Gastrocnemius medialis (tissue), 4 donors: ENCODE data around the gene F13B.

Experiments
- POLR2A ChIP-seq, 2 donors: fragments of 450-650 bp; IDR thresholded peaks; one replicate each; pipeline ENCODE4 v1.6.1; 2017; ENCODE audit warnings: antibody characterized with exemption in 2 of 2, mild to moderate bottlenecking in 2 of 2, moderate library complexity in 2 of 2
- TF ChIP-seq, protein P1 (sequence below), 5 experiments: fragments of 450-650 bp in 3 of 5; fragments of 200-600 bp in 2 of 5; sonication (generic) in 2 of 5; IDR thresholded peaks in 4 of 5; conservative IDR thresholded peaks in 1 of 5; 1 replicate in 4 of 5; 2 replicates in 1 of 5; pipeline ENCODE4 v1.5.1; 2016 to 2019; ENCODE audit warnings: antibody characterized with exemption in 5 of 5, mild to moderate bottlenecking in 3 of 5, moderate library complexity in 3 of 5

DNA sequence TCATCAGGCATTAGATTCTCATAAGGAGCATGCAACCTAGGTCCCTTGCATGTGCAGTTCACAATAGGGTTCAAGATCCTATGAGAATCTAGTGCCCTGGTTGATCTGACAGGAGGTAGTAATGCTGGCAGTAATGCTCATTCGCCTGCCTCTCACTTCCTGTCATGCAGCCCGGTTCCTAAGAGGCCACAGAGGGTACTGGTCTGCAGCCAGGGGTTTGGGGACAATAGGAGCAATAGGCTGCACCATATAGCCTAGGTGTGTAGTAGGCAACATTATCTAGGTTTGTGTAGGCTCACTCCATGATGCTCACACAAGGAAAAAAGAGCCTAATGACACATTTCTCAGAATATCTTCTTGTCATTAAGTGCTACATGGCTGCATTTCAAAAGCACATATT is 63.9 kb downstream of the F13B start:
- TF ChIP-seq, protein P1, sequence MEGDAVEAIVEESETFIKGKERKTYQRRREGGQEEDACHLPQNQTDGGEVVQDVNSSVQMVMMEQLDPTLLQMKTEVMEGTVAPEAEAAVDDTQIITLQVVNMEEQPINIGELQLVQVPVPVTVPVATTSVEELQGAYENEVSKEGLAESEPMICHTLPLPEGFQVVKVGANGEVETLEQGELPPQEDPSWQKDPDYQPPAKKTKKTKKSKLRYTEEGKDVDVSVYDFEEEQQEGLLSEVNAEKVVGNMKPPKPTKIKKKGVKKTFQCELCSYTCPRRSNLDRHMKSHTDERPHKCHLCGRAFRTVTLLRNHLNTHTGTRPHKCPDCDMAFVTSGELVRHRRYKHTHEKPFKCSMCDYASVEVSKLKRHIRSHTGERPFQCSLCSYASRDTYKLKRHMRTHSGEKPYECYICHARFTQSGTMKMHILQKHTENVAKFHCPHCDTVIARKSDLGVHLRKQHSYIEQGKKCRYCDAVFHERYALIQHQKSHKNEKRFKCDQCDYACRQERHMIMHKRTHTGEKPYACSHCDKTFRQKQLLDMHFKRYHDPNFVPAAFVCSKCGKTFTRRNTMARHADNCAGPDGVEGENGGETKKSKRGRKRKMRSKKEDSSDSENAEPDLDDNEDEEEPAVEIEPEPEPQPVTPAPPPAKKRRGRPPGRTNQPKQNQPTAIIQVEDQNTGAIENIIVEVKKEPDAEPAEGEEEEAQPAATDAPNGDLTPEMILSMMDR (IDR thresholded peaks at IDR 0.05 in 4 of 5, conservative IDR thresholded peaks at IDR 0.05 in 1 of 5), result no peak
- TF ChIP-seq POLR2A (IDR thresholded peaks at IDR 0.05), result no peak
